HL-60 (cell line): ENCODE data around the gene CCR5AS.
A peak's percentile ranks its signal among the peaks of the same experiment; 100 is the strongest.

Source experiments
- DNase-seq, 2 experiments: peaks; one replicate each; pipeline ENCODE4 v3.0.0-alpha.2; 2010 to 2020; ENCODE audit warnings: low read depth in 1 of 2, low spot score in 1 of 2
- H3K27ac ChIP-seq: fragments of 250-450 bp; sonication (Bioruptor Pico); replicated peaks from 2 replicates; pipeline ENCODE4 v1.5.1; 2020; ENCODE audit warnings: mild to moderate bottlenecking, moderate library complexity
- H3K27me3 ChIP-seq: fragments of 250-450 bp; sonication (Bioruptor Pico); 2 replicates; pipeline ENCODE4 v1.5.1; 2021; ENCODE audit warnings: mild to moderate bottlenecking, moderate library complexity; ENCODE audit not compliant: insufficient read depth, poor library complexity, severe bottlenecking
- H3K4me3 ChIP-seq: replicated peaks from 2 replicates; pipeline ENCODE4 v1.5.1; 2011; ENCODE audit warnings: mild to moderate bottlenecking, control low read depth, low read length; ENCODE audit not compliant: insufficient read depth
- GABPA ChIP-seq: IDR thresholded peaks from 2 replicates; pipeline ENCODE4 v1.6.1; 2012; ENCODE audit warnings: low read depth
- POLR2AphosphoS5 ChIP-seq: IDR thresholded peaks from 2 replicates; pipeline ENCODE4 v1.6.1; 2012; ENCODE audit warnings: low read depth
- SPI1 ChIP-seq: IDR thresholded peaks from 2 replicates; pipeline ENCODE4 v1.6.1; 2012; ENCODE audit warnings: low read depth, mild to moderate bottlenecking, borderline replicate concordance
- TF ChIP-seq, protein P1 (sequence below): IDR thresholded peaks from one replicate; pipeline ENCODE4 v1.5.1; 2011; ENCODE audit warnings: low read length, control low read depth, inconsistent platforms; ENCODE audit not compliant: insufficient read depth
- TF ChIP-seq, protein P2 (sequence below): IDR thresholded peaks from 2 replicates; pipeline ENCODE4 v1.6.1; 2012; ENCODE audit warnings: low read depth; ENCODE audit not compliant: insufficient replicate concordance

The CCR5AS gene

DNA sequence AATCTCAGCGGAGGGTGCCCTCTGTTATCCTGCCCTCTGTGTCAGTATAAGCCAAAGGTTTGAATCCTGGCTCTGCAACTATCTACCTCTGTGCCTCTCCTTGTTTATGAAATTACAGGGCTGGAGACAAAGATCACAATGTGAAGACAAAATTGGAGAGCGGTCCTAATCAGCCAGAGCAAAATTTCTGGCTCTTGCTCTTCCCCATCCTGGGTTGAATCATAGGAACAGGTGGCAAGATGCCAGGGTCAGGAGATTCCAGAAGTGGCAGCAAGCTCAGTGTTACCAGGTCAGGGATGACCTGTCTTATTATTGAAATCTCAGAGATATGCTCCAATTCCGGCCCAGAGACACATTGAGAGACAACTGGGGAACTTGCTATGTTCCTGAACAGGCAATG lies 55.2 kb downstream of the CCR5AS start:
- no peak for TF ChIP-seq GABPA
- TF ChIP-seq, protein P1, sequence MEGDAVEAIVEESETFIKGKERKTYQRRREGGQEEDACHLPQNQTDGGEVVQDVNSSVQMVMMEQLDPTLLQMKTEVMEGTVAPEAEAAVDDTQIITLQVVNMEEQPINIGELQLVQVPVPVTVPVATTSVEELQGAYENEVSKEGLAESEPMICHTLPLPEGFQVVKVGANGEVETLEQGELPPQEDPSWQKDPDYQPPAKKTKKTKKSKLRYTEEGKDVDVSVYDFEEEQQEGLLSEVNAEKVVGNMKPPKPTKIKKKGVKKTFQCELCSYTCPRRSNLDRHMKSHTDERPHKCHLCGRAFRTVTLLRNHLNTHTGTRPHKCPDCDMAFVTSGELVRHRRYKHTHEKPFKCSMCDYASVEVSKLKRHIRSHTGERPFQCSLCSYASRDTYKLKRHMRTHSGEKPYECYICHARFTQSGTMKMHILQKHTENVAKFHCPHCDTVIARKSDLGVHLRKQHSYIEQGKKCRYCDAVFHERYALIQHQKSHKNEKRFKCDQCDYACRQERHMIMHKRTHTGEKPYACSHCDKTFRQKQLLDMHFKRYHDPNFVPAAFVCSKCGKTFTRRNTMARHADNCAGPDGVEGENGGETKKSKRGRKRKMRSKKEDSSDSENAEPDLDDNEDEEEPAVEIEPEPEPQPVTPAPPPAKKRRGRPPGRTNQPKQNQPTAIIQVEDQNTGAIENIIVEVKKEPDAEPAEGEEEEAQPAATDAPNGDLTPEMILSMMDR, result no peak
- no peak for TF ChIP-seq SPI1
- TF ChIP-seq, protein P2, sequence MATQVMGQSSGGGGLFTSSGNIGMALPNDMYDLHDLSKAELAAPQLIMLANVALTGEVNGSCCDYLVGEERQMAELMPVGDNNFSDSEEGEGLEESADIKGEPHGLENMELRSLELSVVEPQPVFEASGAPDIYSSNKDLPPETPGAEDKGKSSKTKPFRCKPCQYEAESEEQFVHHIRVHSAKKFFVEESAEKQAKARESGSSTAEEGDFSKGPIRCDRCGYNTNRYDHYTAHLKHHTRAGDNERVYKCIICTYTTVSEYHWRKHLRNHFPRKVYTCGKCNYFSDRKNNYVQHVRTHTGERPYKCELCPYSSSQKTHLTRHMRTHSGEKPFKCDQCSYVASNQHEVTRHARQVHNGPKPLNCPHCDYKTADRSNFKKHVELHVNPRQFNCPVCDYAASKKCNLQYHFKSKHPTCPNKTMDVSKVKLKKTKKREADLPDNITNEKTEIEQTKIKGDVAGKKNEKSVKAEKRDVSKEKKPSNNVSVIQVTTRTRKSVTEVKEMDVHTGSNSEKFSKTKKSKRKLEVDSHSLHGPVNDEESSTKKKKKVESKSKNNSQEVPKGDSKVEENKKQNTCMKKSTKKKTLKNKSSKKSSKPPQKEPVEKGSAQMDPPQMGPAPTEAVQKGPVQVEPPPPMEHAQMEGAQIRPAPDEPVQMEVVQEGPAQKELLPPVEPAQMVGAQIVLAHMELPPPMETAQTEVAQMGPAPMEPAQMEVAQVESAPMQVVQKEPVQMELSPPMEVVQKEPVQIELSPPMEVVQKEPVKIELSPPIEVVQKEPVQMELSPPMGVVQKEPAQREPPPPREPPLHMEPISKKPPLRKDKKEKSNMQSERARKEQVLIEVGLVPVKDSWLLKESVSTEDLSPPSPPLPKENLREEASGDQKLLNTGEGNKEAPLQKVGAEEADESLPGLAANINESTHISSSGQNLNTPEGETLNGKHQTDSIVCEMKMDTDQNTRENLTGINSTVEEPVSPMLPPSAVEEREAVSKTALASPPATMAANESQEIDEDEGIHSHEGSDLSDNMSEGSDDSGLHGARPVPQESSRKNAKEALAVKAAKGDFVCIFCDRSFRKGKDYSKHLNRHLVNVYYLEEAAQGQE, result no peak
- no peak for TF ChIP-seq POLR2AphosphoS5
- H3K4me3 ChIP-seq, result no peak overlapping the region
- no peaks in the 10 kb centered on the region for H3K27me3 ChIP-seq
- H3K27ac ChIP-seq, result no peak overlapping the region
- DNase-seq, result no peak

DNA sequence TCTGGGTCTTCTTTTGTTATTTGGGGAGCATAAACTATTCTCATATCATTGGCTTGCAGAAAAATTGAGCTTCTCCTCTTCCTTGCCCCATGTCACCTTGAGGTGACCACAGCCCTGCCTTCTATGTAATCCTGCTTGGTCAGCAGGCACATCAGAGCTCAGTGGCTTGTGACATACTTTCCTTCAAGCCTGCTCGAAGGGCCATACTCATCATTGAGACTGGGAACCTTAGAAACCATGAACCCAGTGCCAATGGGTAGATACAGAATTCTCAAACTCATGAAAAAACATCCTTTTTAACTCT lies 56.7 kb downstream of the CCR5AS start:
- H3K27me3 ChIP-seq, result no peaks in the 10 kb centered on the region
- H3K4me3 ChIP-seq, result no peak overlapping the region

DNA sequence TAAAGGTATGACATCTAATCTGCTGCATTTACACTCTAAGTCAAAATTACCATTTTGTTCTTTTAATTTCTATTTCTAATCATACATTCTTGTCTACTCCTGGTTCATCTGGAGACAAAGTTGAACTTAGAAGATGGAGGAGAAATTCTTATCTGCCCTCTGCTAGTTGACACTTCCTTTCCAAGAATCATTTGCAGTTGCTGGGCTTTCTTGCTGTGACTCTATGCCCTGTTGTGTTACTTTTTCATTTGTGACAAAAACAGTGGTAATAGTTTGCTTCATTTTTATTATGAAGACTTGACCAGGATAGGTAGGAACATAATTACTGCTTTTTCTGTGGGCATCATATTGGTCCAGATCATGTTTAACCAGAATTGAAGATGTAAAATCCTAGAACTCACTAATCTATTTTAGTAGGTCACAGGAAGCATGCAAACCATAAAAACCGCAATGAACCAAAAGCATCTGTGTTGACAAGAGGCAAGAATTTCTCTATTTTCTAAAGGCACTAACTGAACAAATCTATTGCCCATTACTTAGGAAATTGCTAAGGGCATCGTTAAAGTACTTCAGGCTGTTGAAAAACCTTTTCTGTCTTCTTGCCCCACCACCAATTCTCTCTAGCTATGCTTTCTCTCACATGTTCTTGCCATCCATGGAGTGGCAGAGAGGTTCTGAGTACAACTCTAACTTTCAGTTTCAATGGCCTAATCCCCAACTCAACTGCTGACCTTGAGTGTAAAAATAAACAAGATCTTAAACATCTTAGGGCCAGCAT lies 57.2 kb downstream of the CCR5AS start:
- peak overlapping the region; percentile 28 for H3K27ac ChIP-seq
- peak in 1 of 2 experiments; percentile 45 for DNase-seq
- TF ChIP-seq SPI1, result 0 out of 2 replicates have a peak, but pooled peaks have one; percentile 0
- TF ChIP-seq, protein P1, result no peak
- no peaks in the 10 kb centered on the region for H3K27me3 ChIP-seq
- no peak overlapping the region for H3K4me3 ChIP-seq

More for the DNA sequence above, 56.7 kb downstream of the CCR5AS start:
- peak overlapping the region; percentile 28 for H3K27ac ChIP-seq
- TF ChIP-seq POLR2AphosphoS5 (no peak), SPI1 (no peak)
- DNase-seq, result peak in 1 of 2 experiments; percentile 19

DNA sequence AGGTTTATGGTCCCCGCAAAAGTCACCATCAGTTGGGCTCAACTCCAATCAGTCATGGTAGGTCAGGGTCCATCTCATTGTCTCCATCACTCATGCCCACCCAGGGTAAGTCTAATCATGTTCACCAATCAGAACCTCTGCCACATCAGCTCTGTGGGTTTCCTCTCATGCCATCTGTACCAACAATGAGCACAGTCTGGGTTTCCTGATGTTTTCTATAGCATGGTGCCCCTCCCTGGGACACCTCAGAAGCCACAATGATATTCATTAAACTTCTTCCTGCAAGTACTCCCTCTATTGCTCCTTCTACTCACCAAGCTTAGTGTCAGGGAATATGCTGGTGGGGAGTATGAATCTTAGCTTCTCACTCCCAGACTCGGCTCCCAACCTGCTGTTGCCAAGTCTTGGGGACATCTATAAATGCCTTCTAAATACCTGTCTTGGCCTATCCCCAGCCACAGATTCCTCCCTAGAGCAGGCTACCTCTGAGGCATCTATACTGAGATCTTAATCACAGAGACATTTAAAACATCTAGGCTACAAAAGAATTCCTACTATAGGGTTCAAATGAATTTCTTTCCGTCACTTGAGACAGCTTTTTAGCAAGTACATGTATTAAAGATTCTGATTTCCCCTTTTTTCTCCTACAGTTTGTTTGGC lies 57.9 kb downstream of the CCR5AS start:
- H3K27me3 ChIP-seq, result no peaks in the 10 kb centered on the region
- H3K27ac ChIP-seq, result no peak overlapping the region
- DNase-seq, result no peak
- H3K4me3 ChIP-seq, result no peak overlapping the region
- TF ChIP-seq, protein P1, result no peak
- no peak for TF ChIP-seq POLR2AphosphoS5
- TF ChIP-seq, protein P2, result no peak
- TF ChIP-seq SPI1, result peak; percentile 21; the same call in 1 of the 2 replicates
- no peak for TF ChIP-seq GABPA
